Thoracic aorta (tissue), 2 donors: ENCODE measurements around the gene CSPG4. TPM values are rescaled to one million over a fixed set of nuclear protein-coding genes. Genes with fewer than 3 reads are reported as not detected.
"Not testable (repeated sequence)": the region's sequence is repeated elsewhere in the genome, so short reads cannot be mapped to it uniquely, and the experiment has no call there.

Experiments
- ATAC-seq: fragments of 150-250 bp; one replicate; pipeline ENCODE4 v1.8.0; 2017; ENCODE audit warnings: low read depth; ENCODE audit not compliant: insufficient number of reproducible peaks, low FRiP score
- DNase-seq: peaks from one replicate; pipeline ENCODE4 v3.0.0-alpha.2; 2020; ENCODE audit warnings: low spot score
- H3K27ac ChIP-seq, 2 donors: fragments of 200-600 bp; sonication (generic); 1 replicate in 1 of 2; 2 replicates in 1 of 2; pipeline ENCODE4 v1.5.1; 2016; ENCODE audit warnings: mild to moderate bottlenecking in 2 of 2, moderate library complexity in 2 of 2
- H3K27me3 ChIP-seq: fragments of 200-600 bp; sonication (generic); replicated peaks from 2 replicates; pipeline ENCODE4 v1.6.0; 2016; ENCODE audit warnings: mild to moderate bottlenecking; ENCODE audit not compliant: insufficient read depth
- H3K36me3 ChIP-seq: fragments of 200-600 bp; sonication (generic); one replicate; pipeline ENCODE4 v1.5.1; 2016
- H3K4me1 ChIP-seq, 2 donors: fragments of 200-600 bp; sonication (generic); 1 replicate in 1 of 2; 2 replicates in 1 of 2; pipeline versions ENCODE4 v1.5.1 to v1.6.0; 2016; ENCODE audit warnings: low read depth in 2 of 2, mild to moderate bottlenecking in 1 of 2; ENCODE audit not compliant: control insufficient read depth in 1 of 2
- H3K4me3 ChIP-seq: fragments of 200-600 bp; sonication (generic); 2 replicates; pipeline ENCODE4 v1.5.1; 2016; ENCODE audit warnings: mild to moderate bottlenecking
- H3K9me3 ChIP-seq: fragments of 200-600 bp; sonication (generic); 2 replicates; pipeline ENCODE4 v1.5.1; 2016
- CTCF ChIP-seq: fragments of 200-600 bp; sonication (generic); IDR thresholded peaks from one replicate; pipeline ENCODE4 v1.5.1; 2019; ENCODE audit warnings: antibody characterized with exemption
- total RNA-seq, 2 donors: library from RNA; depleted of rRNA; stranded (reverse); fragments of >200 nt; gene quantifications; one replicate each; pipeline versions ENCODE4 v1.1.0 to v1.2.3, GENCODE V29; 2016

CSPG4 gene, protein sequence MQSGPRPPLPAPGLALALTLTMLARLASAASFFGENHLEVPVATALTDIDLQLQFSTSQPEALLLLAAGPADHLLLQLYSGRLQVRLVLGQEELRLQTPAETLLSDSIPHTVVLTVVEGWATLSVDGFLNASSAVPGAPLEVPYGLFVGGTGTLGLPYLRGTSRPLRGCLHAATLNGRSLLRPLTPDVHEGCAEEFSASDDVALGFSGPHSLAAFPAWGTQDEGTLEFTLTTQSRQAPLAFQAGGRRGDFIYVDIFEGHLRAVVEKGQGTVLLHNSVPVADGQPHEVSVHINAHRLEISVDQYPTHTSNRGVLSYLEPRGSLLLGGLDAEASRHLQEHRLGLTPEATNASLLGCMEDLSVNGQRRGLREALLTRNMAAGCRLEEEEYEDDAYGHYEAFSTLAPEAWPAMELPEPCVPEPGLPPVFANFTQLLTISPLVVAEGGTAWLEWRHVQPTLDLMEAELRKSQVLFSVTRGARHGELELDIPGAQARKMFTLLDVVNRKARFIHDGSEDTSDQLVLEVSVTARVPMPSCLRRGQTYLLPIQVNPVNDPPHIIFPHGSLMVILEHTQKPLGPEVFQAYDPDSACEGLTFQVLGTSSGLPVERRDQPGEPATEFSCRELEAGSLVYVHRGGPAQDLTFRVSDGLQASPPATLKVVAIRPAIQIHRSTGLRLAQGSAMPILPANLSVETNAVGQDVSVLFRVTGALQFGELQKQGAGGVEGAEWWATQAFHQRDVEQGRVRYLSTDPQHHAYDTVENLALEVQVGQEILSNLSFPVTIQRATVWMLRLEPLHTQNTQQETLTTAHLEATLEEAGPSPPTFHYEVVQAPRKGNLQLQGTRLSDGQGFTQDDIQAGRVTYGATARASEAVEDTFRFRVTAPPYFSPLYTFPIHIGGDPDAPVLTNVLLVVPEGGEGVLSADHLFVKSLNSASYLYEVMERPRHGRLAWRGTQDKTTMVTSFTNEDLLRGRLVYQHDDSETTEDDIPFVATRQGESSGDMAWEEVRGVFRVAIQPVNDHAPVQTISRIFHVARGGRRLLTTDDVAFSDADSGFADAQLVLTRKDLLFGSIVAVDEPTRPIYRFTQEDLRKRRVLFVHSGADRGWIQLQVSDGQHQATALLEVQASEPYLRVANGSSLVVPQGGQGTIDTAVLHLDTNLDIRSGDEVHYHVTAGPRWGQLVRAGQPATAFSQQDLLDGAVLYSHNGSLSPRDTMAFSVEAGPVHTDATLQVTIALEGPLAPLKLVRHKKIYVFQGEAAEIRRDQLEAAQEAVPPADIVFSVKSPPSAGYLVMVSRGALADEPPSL (N-terminal part only)
- 100 to 1,000 TPM; 252 to 263 TPM for total RNA-seq

- Histone ChIP-seq H3K27me3 (no peaks in the 10 kb centered on the region), H3K4me3 (peak within 1 kb of the TSS; percentile 97), H3K4me1 (peaks cover 12 to 54% of the 10 kb centered on the region in 2 donors), H3K36me3 (peaks cover 4% of the 10 kb centered on the region), H3K27ac (peak within 1 kb of the TSS; percentile 81 to 99), H3K9me3 (no peaks in the 10 kb centered on the region)
- TF ChIP-seq CTCF = no peak
- ATAC-seq (peak; percentile 18), DNase-seq (no peak)
Observed at GRCh38 chr15:75712668-75713337, at the start of gene CSPG4. TSS of gene CSPG4 (minus strand) at chr15:75712848. CDS start at chr15:75712755, 93 bp downstream.

GRCh38 chr15:75762357-75762718, 49.7 kb upstream of the CSPG4 start:
- H3K27me3 ChIP-seq, H3K9me3 ChIP-seq, ATAC-seq, DNase-seq, H3K36me3 ChIP-seq, H3K27ac ChIP-seq, H3K4me3 ChIP-seq: not testable (repeated sequence)
- H3K4me1 ChIP-seq = peaks cover 8 to 13% of the 10 kb centered on the region in 2 donors

DNA sequence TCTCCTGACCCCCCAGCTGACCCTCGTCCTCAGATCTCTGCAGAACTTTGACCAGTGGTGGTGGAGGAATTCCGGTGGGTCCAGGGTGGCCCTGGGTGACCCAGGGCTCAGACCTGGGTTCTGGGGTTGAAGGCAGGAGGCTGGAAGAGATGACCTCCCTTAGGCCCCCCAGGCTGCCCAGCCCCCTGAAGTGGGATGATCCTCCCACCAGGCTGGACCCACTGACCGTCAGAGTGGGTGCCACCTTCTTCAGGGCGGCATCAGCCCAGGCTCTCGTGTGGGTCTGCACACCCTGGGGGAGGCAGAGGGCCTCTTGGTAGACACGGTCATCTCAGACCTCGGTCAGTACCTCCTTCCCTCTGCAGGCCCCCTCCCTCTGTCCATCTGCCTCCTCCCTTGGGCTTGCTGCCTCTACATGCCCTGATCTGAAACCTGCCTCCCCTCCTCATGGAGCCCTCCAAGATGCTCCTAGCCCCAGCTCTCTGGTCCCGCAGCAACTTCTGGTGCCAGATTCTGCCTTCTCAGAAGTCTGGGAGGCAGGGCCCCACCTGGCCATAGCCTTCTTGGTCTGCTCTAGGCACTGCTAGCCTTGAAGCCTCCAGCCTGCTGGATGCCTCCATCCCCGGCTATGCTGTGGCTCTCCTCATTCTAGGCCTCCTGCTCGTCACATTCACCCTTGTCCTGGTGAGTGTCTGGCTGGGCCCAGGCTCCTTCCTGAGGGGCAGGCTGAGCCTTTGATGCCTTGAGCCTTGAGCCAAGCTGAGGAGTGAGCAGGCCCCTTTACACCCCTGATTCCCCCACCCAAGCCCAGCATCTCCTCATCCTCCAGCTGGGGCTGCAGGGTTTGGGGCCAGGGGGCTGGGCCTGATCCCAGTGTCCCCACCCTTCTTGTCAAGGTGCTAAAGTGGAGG, 49.1 kb upstream of the CSPG4 start:
- DNase-seq (no peak), ATAC-seq (no peak)
- Histone ChIP-seq H3K27ac (no peak overlapping the region), H3K27me3 (no peaks in the 10 kb centered on the region), H3K9me3 (no peaks in the 10 kb centered on the region), H3K4me1 (peaks cover 8 to 13% of the 10 kb centered on the region in 2 donors), H3K36me3 (no peaks in the 10 kb centered on the region), H3K4me3 (no peak overlapping the region)
- no peak for TF ChIP-seq CTCF

GRCh38 chr15:75760704-75761435, 48.2 kb upstream of the CSPG4 start:
- Histone ChIP-seq H3K4me3 (no peak overlapping the region), H3K9me3 (no peaks in the 10 kb centered on the region), H3K4me1 (peaks cover 8 to 13% of the 10 kb centered on the region in 2 donors), H3K36me3 (no peaks in the 10 kb centered on the region), H3K27me3 (no peaks in the 10 kb centered on the region), H3K27ac (no peak overlapping the region)
- ATAC-seq = no peak
- no peak for DNase-seq
- no peak for TF ChIP-seq CTCF

- H3K27ac ChIP-seq = peak overlapping the region in 1 of 2 donors; percentile 81
- ATAC-seq, DNase-seq, H3K9me3 ChIP-seq, H3K4me3 ChIP-seq, H3K27me3 ChIP-seq, H3K36me3 ChIP-seq: not testable (repeated sequence)
- H3K4me1 ChIP-seq = peaks cover 8 to 13% of the 10 kb centered on the region in 2 donors
Observed at GRCh38 chr15:75760131-75760520, 47.5 kb upstream of the CSPG4 start.
